HG02759 (cell line): ENCODE measurements around the gene ASTL.
"Not testable (repeated sequence)": the region's sequence is repeated elsewhere in the genome, so short reads cannot be mapped to it uniquely, and the experiment has no call there.

Experiments
- ATAC-seq: cut with Tn5 transposase; IDR thresholded peaks from one replicate; pipeline ENCODE4 v1.9.1; 2021; ENCODE audit warnings: mild to moderate bottlenecking, moderate library complexity; ENCODE audit not compliant: unreplicated experiment

The ASTL gene

DNA sequence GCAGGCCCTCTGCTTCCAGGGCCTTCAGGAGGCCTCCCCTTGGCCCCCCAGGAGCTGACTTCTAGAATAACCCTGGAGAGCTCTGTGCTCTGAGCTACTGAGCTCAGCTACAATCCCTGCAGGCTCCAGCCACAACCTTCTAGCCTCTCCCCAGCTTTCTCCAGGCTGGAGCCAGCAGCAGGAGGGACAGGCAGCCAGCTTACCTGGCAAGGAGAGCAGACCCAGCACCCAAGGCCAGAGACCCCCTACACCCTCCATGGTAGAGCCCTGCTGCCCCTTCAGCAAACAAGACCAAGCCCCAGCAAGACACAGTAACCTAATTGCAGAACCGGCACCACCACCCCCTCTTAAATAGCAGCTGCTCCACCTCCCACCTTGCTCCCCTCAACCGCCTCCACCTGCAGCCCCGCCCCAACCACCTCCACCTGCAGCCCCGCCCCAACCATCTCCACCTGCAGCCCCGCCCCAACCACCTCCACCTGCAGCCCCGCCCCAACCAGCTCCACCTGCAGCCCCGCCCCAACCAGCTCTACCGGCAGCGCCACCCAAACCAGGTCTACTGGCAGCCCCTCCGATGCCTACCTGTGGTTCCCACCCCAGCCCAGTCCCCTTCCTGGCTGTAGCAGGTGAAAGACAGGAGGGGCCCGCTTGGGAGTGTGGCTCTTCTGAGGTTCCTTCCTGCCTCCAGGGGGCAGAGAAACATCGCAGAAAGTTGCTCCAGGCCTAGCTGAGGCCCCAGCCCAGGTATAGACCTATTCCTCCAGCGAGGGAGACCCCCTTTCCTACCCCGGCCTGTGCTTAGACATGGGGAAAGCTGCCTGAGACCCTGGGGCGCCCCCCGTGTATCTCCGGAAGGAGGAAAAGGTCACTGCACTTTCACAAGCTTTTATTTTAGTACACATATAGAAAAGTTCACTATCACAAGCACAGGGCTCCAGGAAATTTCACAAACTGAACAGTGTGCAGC, at the start of gene ASTL:
Gene ASTL, minus strand, starts transcription at position 324 of the 967 bp plus-strand sequence. Its CDS starts 66 bp downstream, at position 258.
- ATAC-seq: peak; percentile 40

- ATAC-seq: no peak
Observed at GRCh38 chr2:96186562-96186961, 48.3 kb upstream of the ASTL start.

DNA sequence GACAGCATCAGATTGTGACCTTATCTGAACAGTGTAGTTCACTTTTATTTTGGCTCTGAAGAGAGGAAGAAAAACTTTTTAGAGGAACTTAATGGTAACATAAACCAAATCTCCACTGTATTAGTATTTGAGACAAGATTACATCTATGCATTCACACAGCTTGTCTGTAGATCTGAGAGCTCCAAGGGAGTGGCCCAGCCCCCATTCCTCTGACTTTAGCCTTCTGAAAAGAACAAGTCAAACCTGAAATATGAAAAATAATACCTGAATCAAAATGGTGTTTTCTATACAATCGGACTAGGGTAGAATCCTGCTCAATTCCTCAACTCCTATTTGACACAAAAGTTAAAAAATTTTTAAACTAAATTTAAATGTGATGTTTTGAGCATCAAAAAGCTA, 47.2 kb upstream of the ASTL start:
- no peak for ATAC-seq

DNA sequence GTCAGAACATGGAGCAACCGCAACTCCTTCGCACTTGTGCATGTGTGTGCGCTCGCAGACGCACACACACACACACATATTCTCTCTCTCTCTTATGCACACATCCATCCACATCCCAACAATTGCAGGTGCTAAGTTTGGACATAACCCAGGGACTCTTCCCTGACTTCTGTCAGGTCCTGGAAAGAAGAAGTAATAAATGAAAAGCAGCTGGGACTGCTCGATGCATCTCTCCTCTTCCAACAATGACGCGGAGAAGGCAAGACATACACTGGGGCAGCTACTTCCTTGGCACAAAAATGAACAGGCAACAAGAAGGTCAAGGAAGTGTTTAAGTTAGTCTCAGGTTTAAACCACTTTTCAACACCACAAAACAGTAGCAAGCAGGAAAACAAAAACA, 46.7 kb upstream of the ASTL start:
- ATAC-seq: no peak

DNA sequence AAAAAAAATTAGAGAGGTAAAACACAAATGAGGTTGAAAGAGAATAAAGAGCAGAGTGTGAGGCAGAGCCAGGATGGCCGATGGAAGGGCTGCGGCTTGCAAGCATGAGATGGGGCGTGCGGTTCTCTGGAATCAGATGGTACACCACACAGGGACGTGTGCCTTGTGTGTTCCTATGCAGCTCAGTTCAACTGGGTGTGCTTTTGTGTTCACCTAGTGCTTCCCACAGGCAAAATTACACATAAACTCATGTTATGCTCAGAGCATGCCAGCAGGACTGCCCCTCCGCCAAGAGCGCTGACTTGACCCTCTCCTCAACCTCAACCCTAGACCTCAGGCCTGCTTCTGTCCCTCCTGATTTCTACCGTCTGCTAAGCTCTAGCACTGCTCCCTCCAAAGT, 45.9 kb upstream of the ASTL start:
- no peak for ATAC-seq

GRCh38 chr2:96181529-96181928, 43.2 kb upstream of the ASTL start:
- ATAC-seq: no peak

DNA sequence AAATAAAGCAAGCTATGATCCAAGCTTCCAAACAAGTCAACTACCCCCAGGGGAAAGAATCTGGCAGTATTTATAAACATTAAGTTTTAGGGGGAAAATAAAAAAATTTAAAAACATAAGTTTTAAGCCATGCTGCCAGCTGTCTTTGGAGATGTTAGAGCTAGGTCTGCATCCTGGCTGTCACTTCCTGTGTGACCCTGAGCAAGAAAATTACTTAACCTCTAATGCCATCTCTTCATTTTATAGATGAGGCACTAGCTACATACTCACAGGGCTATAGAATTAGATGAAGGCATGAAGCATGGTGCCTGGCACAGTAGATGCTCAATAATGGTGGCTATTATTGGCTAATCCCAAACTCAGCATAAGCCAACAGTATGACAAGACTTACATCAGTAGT, 42.2 kb upstream of the ASTL start:
- ATAC-seq: no peak

GRCh38 chr2:96180002-96180401, 41.7 kb upstream of the ASTL start:
- no peak for ATAC-seq

- ATAC-seq: no peak
Observed at GRCh38 chr2:96176661-96177060, 38.4 kb upstream of the ASTL start.

DNA sequence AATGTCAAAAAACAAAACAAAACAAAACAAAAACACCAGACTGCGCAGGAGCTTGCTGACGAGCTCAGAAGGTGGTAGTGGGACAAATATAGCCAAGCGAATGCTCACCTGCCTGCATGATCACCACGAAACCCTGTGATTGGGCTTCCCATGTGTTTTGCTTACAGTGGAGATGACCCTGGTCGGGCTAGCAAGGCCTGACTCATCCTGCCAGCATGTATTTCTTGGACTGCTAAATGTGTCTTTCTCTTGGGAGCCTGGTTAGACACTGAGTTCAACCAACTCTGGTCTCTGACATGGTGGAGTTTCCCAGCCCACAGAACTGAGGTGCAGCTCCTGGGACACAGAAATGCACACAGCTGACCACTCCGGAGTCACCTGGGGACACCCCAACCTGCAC, 37.6 kb upstream of the ASTL start:
- no peak for ATAC-seq

- ATAC-seq: peak; percentile 87
Observed at GRCh38 chr2:96174251-96175144, 36.2 kb upstream of the ASTL start.

GRCh38 chr2:96171831-96172230, 33.5 kb upstream of the ASTL start:
- no peak for ATAC-seq

DNA sequence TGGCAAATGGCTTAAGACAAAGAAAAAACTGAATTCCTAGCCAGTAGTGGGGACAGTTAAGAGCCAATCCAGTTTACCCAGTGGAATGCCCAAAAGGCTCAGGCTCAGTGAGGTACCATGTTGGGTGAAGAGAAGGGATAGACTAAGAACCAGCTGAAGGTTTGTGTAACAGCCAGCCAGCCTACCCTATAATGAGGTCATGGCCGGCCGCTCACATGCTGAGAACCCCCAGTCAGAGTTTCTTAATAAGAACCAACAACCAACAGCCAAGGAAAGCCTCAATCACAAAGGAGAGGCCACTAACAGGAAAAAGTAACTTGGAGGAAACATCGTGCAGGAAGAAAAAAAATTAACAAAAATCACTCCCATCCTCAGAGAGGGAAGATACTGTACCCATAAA, 32.3 kb upstream of the ASTL start:
- ATAC-seq: no peak

DNA sequence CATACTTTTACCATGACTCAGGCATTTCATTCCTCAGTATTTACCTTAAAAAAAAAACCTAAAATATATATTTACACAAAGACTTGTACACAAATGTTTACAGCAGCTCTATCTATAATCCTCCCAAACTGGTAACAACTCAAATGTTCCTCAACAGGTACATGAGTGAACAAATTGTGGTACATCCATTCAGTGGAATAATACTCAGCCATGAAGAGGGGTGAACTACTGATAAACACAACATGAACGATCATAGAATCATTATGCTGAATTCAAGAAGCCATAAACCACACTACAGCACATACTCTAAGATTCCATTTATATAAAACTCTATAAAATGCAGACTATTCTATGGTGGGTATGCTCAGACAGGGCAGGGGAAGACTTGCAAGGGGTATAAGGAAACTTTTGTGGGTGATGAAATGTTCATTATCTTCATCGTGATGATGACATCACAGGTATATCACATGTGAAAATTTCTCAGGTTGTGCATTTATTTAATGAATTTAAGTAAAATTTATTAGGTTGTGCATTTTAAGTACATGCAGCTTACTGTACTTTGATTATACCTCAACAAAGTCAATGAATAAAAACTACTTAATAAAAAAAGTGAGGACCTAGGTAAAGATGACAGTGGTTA, 31.7 kb upstream of the ASTL start:
- no peak for ATAC-seq

DNA sequence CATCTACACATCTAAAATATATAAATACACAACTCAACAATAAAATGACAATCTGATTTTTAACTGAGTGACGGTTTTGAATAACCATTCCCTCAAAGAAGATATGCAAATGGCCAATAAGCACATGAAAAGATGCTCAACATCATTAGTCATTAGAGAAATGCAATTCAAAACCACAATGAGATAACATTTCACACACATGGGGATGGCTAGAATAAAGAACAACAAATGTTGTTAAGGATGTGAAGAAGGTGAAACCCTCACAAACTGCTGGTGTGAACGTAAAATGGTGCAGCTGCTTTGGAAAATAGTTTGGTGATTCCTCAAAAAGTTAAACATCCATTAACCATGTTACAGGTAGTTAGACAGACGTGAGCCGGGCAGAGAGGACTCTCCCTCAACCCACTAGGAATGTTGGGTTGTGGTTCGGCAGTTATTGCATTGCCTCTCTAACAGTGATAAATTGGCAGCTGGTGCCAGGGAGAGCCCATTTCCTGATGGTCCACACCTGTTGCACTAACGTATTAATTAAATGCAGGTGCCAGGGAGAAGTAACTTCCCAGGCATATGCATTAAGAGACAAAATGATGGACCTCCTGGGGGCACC, 29.2 kb upstream of the ASTL start:
- ATAC-seq: no peak

GRCh38 chr2:96164459-96165184, 26.3 kb upstream of the ASTL start:
- ATAC-seq: peak; percentile 67

GRCh38 chr2:96163768-96164429, 25.6 kb upstream of the ASTL start:
- peak; percentile 72 for ATAC-seq

- ATAC-seq: no peak
Observed at GRCh38 chr2:96163415-96163767, 25.1 kb upstream of the ASTL start.

DNA sequence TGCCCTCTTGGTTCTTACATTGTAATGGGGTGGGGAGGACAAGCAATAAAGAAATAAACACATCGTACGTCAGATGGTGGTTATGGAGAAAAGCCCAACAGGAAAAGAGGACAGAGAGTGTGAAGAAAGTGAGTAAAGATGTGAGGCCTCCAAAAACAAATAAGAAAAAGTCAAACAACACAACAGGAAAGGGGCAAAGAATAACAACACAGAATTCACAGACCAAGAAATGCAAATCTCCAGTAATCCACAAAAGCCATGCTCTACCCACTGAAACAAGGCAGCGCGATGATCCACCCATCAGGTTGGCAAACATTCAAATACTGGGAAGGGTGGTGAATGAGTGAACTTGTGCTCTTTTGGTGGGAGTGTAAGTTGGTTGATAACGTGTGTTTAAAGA, 23.6 kb upstream of the ASTL start:
- no peak for ATAC-seq

GRCh38 chr2:96160366-96160765, 22.1 kb upstream of the ASTL start:
- not testable (repeated sequence) for ATAC-seq
